Left ventricle myocardium superior (tissue), 1 donor: ENCODE results near the gene COMMD2. TPM values are rescaled to one million over a fixed set of nuclear protein-coding genes. Genes with fewer than 3 reads are reported as not detected.

Source experiments
- ATAC-seq: fragments of 200-7000 bp; cut with Tn5 transposase; one replicate; pipeline ENCODE4 v1.9.1; 2020; ENCODE audit warnings: mild to moderate bottlenecking, moderate library complexity
- DNase-seq: peaks from one replicate; pipeline ENCODE4 v3.0.0-alpha.2; 2020
- intact Hi-C: fragments of 100-400 bp; cut with micrococcal nuclease; formaldehyde crosslinking; loops from one replicate; pipeline ENCODE4 v1.11.0; 2022
- total RNA-seq: library from RNA; stranded (reverse); fragmentation: NEBNext Ultra II Directional; extraction: Animal tissue kit (Norgen Biotek cat#: 25700); gene quantifications from one replicate; pipeline ENCODE4 v1.2.1, GENCODE V29; 2021
- donor health status: DM: no; HTN: yes; CAD: no; lungs with severe emphysema.

Gene COMMD2
- total RNA-seq, 1 donor from 2014 or later = 16.8 TPM

- DNase-seq (no peak), ATAC-seq (no peak)
- intact Hi-C loops = loop anchor here (5.0 to 10.0 kb wide), 2 partner anchors 50 to 183 kb away; no protein-coding TSS in a partner anchor
Observed at GRCh38 chr3:149715247-149715646, 37.0 kb downstream of the COMMD2 start.

GRCh38 chr3:149713730-149714654 lies 38.3 kb downstream of the COMMD2 start:
- intact Hi-C loops = loop anchor here (10.0 kb wide), 1 partner anchor 49 kb away; no protein-coding TSS in a partner anchor
- ATAC-seq = no peak
- DNase-seq = no peak

- intact Hi-C loops = no loop called here
- peak; percentile 57 for ATAC-seq
- no peak for DNase-seq
Observed at GRCh38 chr3:149706905-149707304, 45.4 kb downstream of the COMMD2 start.

GRCh38 chr3:149705416-149705815 lies 46.9 kb downstream of the COMMD2 start:
- ATAC-seq (no peak), DNase-seq (no peak)
- intact Hi-C loops = no loop called here

GRCh38 chr3:149703466-149703865 lies 48.8 kb downstream of the COMMD2 start:
- intact Hi-C loops = no loop called here
- peak; percentile 71 for DNase-seq
- ATAC-seq = peak; percentile 93

- DNase-seq (no peak), ATAC-seq (peak; percentile 87)
- intact Hi-C loops = no loop called here
Observed at GRCh38 chr3:149702691-149703441, 49.4 kb downstream of the COMMD2 start.

- intact Hi-C loops = no loop called here
- ATAC-seq (no peak), DNase-seq (no peak)
Observed at GRCh38 chr3:149701977-149702350, 50.3 kb downstream of the COMMD2 start.

- DNase-seq = no peak
- intact Hi-C loops = no loop called here
- ATAC-seq = no peak
Observed at GRCh38 chr3:149701206-149701976, 50.9 kb downstream of the COMMD2 start.

Other genes with a start within 250 kb of the COMMD2 start
- gene WWTR1, start 94.5 kb downstream of the COMMD2 start, total RNA-seq = 40.0 TPM
- gene ANKUB1, start 40.1 kb upstream of the COMMD2 start, total RNA-seq = not detected
- 51.2 TPM for gene RNF13, start 60.7 kb upstream of the COMMD2 start, total RNA-seq
- gene PFN2, start 218.4 kb upstream of the COMMD2 start, total RNA-seq = 71.8 TPM